NCI-H2029 treated with DMSO at 0.1 percent for 48 hours (cell line): Measurements from ENCODE around the gene UBAP2.
"Not testable (repeated sequence)": the region's sequence is repeated elsewhere in the genome, so short reads cannot be mapped to it uniquely, and the experiment has no call there.

Source experiments
- DNase-seq: peaks from one replicate; lab custom pipeline; 2025; lab: John Stamatoyannopoulos, UW

UBAP2 gene

GRCh38 chr9:34046784-34047379, 1.8 kb downstream of the UBAP2 start:
- no peak for DNase-seq

GRCh38 chr9:34045903-34046302, 2.8 kb downstream of the UBAP2 start:
- no peak for DNase-seq

- DNase-seq, result not testable (repeated sequence)
Measured at GRCh38 chr9:34042074-34042473, 6.6 kb downstream of the UBAP2 start.

DNA sequence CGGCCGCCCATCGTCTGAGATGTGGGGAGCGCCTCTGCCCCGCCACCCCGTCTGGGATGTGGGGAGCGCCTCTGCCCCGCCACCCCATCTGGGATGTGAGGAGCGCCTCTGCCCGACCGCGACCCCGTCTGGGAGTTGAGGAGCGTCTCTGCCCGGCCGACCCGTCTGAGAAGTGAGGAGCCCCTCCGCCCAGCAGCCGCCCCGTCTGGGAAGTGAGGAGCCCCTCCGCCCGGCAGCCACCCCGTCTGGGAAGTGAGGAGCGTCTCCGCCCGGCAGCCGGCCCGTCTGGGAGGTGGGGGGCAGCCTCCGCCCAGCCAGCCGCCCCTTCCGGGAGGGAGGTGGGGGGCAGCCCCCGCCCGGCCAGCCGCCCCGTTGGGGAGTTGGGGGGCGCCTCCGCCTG, 9.8 kb downstream of the UBAP2 start:
- DNase-seq, result not testable (repeated sequence)

GRCh38 chr9:34037626-34038025, 11.1 kb downstream of the UBAP2 start:
- peak; percentile 81 for DNase-seq

- DNase-seq, result no peak
Measured at GRCh38 chr9:34036625-34037024, 12.1 kb downstream of the UBAP2 start.

DNA sequence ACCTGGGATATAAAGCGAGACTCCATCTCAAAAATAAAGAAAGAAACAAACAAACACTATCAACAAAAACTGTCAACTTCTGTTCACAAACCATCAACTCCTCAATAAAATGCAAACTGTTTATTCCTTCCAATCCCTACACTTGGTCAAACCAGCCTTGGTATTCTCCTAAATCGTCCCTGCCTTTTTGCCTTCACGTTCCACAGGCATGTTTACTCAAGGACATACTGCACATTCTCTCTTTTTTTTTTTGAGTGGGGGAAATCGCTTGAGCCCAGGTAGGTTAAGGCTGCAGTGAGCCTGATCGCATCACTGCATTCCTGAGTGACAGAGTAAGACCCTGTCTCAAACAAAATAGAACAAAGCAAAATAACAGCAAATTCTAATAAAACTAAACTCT, 13.0 kb downstream of the UBAP2 start:
- DNase-seq, result no peak

DNA sequence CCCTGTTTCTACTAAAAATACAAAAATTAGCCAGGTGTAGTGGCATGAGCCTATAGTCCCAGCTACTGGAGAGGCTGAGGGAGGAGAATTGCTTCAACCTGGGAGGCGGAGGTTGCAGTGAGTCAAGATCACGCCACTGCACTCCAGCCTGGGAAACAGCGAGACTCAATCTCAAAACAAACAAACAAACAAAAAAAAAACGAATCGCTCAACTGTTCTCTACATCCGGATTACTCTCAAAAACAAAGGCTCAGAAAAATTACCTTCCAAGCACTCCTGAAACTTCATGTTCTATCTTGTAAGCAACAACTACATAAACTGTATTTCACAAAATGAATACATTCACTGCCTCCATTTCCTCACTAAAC, 14.0 kb downstream of the UBAP2 start:
- no peak for DNase-seq

- no peak for DNase-seq
Measured at GRCh38 chr9:34032631-34033030, 16.1 kb downstream of the UBAP2 start.

DNA sequence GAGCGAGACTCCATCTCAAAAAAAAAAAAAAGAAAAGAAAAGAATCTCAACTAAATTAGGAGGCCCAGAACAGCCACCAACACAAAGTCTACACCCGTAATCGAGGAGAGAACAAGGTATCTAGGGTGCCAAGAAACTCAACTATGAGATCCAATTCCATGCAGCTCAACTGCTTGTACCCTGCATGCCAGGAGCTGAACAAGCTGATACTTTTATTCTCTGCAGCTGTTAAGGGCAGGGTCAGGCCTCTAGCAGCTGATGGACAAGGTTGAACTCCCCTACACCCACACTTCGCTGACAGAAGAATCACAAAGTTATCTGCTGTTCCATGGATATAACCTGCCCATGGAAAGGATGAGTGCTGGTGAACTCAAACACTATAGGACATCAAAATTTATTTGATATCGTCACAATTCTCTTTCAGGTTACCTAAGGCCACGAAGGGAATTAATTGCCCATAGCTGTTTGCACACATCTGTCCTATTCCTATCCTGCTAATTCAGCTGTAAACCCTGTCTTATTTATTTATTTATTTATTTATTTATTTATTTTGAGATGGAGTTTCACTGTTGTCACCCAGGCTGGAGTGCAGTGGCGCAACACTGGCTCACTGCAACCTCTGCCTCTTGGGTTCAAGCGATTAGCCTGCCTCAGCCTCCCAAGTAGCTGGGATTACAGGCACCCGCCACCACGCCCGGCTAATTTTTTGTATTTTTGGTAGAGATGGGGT, 20.7 kb downstream of the UBAP2 start:
- no peak for DNase-seq

DNA sequence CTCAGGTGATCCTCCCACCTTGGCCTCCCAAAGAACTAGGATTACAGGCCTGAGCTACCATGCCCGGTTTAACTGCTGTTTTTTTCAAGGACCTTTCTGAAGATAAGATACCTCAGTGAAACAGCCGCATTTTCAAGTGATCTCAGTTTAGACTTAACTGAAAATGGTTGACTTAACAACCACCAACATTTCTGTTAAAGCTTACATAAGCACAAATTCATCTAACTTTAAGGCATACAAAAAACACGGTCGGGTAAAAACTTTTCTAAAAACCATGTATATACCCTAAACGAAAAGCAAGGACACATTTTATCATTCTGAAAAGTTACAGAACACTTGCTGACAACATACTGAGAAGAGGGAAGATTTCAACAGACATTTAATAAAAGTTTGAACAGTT, 22.9 kb downstream of the UBAP2 start:
- DNase-seq, result no peak

DNA sequence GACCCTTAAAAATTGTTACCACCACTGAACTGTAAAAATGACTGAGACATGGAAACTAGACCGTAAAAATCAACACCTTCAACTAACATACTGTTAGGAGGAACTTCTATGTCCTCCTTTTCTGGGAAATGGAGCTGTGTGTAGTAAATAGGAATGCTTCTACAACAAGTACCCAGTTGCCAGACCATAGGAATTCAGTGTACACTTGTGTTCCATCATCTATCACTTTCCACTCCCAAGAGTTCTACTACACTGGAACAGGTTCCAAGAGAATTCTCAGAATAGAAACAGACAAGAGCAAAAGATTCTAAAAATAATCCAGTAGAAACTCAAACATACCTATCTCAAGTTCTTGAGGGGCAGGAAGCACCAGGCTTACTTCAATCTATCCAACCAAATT, 23.6 kb downstream of the UBAP2 start:
- DNase-seq, result no peak

DNA sequence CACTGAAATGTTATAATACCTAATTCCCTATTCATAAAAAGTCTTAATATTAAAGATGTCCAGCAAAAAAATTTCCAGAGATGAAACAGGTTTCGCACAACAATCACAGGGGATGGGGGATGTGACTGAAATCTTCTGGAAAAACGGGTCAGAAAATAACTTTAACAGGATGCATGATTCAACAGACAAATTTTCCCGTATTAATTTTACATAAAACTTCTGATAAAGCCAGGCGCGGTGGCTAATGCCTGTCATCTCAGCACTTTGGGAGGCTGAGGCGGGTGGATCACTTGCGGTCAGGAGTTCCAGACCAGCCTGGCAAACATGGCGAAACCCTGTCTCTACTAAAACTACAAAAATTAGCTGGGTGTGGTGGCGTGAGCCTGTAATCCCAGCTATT, 24.2 kb downstream of the UBAP2 start:
- DNase-seq, result not testable (repeated sequence)

DNA sequence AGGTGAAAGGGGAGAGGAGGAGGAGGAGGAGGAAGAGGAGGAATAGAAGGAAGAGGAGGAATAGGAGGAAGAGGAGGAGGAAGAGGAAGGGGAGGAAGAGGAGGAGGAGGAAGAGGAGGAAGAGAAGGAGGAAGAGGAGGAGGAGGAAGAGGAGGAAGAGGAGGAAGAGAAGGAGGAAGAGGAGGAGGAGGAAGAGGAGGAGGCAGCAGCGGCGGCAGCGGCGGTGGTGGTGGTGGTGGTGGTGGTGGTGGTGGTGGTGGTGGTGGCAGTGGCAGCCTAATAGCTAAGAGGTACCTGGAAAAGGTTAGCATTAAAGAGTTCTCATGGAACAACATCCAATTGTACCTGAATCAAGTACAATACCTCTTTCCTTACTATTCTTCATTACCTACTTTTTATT, 32.5 kb downstream of the UBAP2 start:
- DNase-seq, result no peak

DNA sequence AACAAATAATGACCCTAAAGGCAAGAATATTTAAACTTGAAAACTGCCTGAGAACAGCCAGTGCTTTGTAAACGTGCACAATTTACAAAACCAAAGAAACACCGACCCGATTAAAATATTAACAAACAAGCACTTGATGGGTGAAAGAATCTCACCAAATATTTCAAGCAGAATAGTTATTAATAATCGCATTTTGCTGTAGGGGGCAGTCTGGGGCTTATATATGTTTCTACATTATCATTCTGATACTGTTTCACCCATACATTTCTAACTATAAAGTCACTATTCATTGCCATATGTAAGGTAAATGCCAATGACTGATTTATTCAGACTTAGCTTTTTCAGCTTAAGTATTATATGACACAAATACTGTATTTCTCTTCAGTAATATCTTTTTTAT, 37.7 kb downstream of the UBAP2 start:
- no peak for DNase-seq

DNA sequence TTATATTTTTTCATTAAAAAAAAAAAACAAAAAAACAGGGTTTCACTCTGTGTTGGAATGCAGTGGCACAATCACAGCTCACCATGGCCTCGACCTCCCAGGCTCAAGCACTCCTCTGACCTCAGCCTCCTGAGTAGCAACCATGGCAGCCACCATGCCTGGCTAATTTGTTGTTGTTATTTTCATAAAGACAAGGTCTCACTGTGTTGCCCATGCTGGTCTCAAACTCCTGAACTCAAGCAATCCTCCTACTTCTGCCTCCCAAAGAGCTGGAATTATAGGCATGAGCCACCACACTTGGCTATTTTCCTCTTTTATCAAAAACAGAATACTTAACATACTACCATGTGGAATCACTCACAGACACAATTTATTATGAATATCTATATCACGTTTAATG, 46.7 kb downstream of the UBAP2 start:
- DNase-seq, result no peak

- DNase-seq, result no peak
Measured at GRCh38 chr9:34001298-34001697, 47.4 kb downstream of the UBAP2 start.

- DNase-seq, result no peak
Measured at GRCh38 chr9:33995449-33995848, 53.2 kb downstream of the UBAP2 start.

DNA sequence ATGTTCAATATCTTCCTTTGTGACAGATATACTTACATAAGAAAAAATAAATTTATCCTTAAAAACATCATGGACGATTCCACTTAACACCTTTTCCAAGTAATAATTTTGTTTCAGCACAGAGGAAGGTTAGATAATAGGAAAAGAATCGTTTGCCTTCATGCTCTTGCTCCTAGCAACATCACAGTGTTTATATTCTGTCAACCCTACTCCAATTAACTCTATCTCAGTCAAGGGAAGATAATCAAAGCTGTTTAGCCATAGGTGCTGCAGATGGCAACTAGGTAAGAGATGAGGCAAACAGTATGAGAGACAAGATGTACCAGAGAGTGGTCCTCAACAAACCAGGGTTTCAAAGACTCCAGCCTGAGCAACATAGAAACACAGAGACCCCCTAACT, 55.6 kb downstream of the UBAP2 start:
- DNase-seq, result no peak

GRCh38 chr9:33992632-33993031, 56.1 kb downstream of the UBAP2 start:
- no peak for DNase-seq

DNA sequence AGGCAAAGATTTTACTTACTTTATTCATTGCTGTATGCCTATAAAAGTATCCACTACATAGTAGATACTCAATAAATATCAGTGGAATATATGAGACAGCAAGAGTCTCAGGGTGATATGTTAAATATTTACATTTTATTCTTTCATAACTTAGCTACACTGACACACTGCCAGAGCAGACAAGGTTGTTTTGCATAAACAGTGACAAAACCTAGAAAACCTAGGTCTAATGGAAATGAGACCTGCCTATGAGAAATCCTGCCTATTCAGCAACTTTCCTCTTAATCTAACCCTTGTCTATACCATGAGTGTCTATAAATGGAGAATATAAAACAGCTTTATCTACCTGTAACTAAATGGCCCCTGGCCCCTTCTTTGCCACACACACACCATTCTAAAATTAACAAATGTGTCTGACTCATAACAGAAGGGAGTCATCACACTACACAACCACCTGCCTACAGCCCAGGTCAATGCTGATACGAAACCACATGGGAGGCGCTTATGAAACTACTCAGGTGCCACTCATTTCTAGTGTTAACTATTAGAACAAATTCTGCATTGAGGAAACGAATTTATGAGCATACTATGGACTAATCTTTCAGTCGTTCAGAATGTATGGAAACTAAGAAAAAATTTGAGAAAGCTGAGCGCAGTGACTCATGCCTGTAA, 60.3 kb downstream of the UBAP2 start:
- DNase-seq, result no peak

DNA sequence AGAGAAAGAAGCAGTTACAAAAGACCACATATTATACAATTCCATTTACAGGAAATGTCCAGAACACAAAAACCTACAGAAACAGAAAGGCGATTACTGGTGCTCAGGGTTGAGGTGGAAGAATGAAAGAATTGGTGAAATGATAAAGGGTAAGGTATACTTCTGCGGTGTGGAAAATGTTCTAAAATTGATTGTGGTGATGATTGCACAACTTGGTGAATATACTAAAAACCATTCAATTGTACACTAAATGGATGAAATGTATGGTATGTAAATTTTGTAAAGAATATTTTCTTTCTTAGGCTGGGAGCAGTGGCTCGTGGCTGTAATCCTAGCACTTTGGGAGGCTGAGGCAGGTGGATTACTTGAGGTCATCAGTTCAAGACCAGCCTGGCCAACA, 72.3 kb downstream of the UBAP2 start:
- DNase-seq, result no peak

- DNase-seq, result no peak
Measured at GRCh38 chr9:33972698-33973097, 76.0 kb downstream of the UBAP2 start.
